NCI-H1048 (cell line): ENCODE results near the gene RAB13.

Source experiments
- DNase-seq: peaks from one replicate; lab custom pipeline; 2025; lab: John Stamatoyannopoulos, UW

RAB13 gene

DNA sequence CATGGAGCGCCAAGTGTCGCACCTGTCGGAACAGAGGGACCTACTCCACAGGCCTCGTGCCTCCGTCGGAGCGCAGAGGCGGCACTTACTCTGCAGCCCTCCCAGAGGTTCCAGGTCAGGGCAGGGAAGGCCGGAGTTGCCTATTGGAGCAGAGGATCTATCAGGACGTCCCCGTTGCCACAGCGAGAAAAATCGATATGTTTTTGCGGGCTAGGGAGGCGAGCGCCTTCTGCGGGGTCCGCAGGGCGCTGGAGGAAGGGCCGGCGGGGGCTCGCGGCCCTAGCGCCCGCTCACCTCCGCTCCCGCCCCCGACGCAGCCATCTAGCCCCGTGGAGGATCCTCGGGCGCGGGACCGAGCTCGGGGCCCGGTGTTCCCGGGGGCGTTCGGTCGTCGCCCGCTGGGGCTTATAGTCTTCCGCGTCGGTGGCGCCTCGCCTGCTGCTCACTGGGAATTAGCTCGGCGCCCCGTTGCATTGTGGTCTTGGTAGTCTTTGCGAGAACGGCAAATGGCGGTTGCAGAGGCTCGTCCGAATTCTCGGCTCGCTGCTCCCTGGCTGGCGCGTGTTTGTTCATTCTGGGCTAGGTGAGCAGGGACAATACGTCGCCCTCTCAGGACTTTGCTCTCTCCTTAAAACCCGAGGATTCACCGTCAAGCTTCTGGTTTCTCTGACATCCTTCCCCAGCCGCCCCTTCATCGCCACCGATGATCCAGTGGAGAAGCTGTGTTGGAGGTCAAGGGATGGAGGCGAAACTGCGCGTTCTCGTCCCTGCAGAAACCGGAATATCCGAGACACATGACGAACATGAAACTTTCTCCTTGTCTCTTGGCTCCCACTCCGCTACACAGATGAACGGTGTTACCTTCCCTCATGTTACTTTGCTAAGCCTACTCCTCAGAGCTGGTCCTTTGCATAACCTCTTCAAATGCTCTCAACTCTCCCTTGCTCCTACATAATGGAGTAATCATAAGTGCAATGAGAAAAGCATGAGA is 8.6 kb downstream of the RAB13 start, which contains the start of gene JTB:
TSS of gene JTB (minus strand) at position 425 of the 991 bp plus-strand sequence. CDS start at position 3, 422 bp downstream.
- peak; percentile 26 for DNase-seq

DNA sequence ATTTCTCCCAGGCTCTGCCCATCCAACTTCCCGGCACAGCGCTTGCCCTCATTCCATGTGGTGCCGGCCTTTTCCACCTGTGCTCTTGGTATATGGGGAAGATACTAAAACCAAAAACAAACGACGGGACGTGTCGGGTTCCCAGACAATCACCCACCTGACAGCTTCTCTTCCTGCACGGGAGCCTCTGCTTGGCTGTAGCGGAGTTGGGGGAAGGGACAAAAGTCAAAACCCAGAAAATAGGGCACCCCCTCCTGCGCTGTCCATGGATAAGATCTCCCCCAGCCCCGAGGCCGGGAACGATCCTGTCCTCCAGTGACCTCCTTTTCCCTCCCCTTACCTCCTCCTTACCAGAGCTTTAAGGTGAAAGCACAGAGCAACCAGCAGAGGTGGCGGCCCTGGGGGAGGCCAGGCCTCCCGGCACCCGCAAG is 9.3 kb downstream of the RAB13 start:
- DNase-seq = no peak

DNA sequence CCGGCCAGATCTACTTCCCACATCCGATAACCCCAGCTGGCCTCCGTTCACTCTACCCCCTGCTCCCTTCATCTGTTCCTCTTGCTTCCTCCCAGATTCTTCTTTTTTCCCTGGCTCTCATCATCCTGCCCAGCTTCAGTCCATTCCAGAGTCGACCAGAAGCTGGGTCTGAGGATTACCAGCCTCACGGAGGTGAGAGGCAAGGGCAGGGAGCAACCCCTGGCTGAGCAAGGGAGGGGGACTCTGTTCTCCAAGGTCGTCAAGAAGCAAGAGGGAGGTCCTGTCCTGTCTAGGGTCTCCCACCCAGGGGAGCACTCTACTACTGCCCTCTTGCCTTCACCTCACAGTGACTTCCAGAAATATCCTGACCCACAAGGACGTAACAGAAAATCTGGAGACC is 12.6 kb downstream of the RAB13 start:
- DNase-seq = no peak

DNA sequence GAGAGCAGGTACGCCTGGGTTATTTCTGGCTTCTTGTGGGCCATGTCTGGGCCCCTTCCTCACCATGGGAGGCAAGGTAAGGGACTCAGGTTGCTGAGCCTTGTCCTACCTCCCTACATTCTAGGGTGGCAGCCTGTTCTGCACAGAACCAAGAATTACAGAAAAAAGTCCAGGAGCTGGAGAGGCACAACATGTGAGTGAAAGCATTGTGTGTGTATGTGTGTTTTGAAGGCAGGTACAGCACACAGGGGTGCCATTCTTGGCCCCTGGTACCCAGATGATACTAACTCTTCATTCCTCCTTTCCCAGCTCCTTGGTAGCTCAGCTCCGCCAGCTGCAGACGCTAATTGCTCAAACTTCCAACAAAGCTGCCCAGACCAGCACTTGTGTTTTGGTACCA is 13.1 kb downstream of the RAB13 start:
- no peak for DNase-seq

DNA sequence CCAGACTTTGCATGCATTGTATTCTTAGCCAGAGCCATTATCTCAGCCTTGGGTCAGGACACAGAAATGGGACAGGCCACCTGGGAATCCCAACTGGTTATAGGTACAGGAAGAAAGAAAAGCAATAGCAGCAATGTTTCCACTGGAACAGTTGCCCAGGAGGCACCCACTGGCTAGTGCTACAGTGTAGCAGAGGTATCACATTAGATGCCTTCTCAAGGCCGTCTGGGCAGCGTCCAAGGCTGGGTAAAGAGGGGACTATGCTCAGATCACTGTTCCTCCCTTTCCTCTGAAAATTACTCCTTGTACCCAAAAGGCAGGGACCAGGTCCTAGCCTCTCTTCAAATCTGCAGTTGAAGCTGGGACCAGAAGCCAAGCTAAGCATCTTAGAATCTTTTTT is 15.8 kb downstream of the RAB13 start:
- no peak for DNase-seq

DNA sequence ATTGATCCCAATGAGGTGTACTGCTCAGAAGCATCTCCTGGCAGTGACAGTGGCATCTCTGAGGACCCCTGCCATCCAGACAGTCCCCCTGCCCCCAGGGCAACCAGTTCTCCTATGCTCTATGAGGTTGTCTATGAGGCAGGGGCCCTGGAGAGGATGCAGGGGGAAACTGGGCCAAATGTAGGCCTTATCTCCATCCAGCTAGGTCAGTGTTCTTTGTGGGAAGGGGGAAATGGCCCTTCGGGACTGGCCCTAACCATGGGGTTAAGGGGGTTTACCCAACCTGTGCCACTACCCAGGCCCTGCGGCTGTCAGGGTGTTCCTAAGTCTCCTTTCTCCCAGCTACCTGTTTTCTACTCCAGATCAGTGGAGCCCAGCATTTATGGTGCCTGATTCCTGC is 17.2 kb downstream of the RAB13 start:
- no peak for DNase-seq

DNA sequence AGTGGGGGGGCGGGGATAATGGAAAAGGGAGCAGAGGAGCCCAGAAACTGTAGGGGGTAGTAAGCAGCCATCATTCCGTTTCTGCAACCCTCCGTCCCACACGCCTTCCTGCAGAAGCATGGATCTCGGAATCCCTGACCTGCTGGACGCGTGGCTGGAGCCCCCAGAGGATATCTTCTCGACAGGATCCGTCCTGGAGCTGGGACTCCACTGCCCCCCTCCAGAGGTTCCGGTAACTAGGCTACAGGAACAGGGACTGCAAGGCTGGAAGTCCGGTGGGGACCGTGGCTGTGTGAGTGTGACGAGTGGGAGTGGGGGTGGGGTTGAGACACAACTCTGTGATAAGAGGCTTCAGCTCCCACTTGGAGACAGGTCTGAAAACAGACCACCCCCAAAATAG is 17.7 kb downstream of the RAB13 start:
- no peak for DNase-seq

DNA sequence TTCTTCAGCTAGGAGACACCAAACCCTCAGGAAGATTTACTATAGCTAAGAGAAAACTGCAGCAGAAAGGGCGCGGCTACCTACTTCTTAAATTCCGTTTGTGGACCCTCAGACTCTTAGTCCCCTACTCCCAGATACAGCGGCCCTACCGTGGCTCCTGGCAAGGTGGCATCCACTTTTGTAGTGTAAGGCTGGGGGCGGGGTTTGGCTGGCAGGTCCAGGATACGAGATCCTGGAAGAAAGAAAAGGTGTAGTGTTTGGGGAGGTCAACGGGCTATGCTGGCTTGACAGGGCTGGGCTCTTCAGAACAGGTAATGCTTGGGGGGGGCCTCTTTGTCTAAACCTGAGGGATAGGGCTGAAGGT is 18.2 kb downstream of the RAB13 start:
- no peak for DNase-seq

DNA sequence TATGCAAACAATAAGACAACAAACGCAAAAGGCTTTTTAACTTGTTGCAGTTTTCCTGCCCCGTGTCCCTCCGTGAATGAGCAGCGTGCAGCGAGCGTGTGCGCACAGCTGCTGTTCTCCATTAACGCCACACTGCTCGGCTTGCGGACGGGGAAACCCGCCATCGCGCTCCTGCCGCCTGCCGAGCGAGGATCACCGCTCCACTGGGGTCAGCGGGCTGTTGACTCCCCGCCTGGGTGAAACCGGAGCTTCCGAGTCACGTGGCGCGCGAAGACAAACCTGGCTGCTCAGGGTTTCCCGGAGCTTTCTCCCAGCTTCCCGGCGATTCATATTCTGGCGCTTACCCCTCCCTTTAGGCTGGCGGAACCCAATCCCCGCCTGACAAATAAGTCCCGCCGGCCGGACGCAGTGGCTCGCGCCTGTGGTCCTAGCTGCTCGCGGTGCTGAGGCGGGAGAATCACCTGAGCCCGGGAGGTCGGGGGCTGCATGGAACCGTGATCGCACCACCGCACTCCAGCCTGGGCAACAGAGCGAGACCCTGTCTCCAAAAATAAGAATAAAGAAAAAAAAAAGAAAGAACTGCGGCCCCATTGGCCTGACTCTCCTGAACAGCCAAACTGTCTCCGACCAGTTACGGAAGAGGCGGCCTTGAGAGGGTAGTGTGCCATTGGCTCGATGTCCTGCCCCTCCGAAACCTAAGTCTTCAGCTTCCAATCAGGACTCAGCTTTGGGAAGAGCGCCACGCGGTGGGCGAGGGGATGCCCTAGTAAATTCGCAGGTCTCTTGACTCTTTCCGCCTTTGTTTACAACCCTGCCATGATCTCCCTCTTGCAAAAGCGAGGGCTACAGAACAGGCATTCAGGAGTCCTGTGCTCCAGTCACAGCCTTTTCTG is 18.8 kb downstream of the RAB13 start, which contains the start of gene CREB3L4:
TSS of gene CREB3L4 (plus strand) at position 796 of the 893 bp plus-strand sequence. CDS start 624 bp downstream, outside the sequence.
- DNase-seq = peak; percentile 97

DNA sequence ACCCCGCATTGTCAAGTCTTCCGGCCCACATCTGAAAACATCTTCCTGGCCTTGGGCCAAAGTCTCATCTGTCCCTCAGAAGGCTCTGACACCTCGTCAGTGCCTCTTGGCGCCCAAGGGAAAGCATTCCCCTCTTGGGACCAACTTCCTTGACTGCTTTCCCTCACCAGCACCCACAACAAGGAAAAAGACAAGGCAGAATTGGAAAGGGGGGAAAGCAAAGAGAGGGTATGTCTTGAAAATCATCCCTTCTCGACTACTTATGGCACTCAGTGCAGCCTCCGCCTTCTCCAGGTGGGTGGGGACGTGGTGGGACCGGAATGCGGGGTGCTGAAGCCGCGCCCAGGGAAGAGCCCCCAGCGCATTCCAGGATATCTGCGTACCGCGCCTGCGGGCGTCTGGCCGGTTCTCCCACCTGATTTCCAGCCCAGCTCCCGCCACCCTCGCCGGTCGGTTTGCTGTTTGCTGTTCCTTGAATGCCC is 22.2 kb downstream of the RAB13 start:
- peak; percentile 42 for DNase-seq

DNA sequence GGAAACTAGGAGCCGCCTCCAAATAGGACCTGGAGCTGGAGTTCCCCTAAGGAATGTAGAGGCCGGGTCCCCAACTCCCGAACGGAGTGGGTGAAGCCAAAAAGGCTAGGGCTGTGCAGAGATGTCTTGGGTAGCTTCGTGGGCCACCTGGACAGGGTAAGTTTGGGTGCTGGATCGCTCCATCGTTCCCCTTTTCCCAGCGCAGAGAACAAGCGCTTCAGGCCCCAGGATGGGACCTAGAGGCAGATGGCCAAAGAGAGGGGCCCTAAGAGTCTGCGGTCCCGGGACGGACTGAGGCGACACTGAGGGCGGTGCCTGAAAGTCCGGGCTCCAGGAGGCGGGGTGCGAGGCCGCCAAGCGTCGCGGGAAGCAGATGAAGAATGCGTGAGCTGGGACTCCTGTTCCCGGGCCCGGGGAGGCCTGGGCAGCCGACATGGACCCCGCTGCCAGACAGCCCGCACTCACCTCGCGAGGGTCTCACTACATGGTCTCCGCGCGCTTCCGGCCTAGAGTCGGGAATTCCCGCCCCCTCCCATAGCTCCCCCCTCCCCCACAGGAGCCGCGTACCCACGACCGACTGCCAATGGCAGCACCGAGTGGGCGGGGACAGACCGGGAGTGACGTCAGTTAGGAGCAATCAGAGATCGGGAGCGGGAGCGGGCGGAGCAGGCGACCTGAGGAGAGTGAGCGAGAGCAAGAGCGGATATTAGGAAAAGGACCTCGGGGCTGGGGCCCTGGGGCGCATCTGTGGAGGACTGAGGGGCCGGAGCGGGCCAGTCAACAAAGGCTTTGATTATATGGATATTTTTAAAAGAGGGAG is 22.9 kb downstream of the RAB13 start, which contains the start of gene SLC39A1:
TSS of gene SLC39A1 (minus strand) at position 508 of the 820 bp plus-strand sequence. CDS start 822 bp downstream, outside the sequence.
- peak; percentile 99 for DNase-seq

DNA sequence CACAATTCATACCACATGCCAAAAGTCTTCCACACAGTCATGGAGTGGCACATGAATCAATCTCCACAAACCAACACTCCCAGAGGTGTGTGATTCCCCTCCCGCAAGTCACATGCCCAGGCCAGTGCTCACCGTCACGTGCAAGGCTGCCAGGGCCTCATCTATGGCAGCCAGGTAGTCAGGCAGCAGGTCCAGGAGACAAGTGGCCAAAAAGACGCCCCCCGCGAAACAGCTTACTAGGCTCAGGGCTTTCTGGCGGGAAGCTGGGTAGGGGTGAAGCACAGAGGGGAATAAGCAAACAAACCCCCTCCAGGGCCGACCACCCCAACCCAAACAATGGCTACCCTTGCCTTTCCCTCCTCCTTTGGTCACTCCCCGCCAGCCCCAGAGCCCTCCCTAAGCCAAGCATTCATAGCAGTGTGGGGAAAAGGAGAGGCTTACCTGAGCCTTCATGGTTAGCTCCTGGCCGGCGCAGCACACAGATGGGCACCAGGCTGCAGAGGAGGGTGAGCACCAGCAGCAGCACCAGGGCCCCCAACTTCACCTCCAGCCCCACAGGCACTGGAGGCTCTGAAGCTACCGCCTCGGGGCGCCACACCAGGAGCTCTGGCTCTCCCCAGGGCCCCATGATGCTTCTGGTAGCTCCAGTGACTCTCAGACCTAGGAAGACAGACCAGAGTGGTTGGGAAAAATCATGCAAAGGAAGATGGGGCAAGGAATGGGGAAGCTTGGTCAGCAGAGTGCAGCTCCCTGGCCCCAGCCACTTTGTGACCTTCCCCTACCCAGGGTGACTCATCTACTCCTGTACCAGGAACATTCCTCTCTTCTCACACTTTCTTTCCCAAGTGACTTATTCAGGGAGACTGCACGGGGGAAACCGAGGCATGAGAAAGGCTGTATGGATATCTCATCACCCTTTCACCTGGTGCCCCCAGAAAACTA is 23.8 kb downstream of the RAB13 start:
- no peak for DNase-seq

DNA sequence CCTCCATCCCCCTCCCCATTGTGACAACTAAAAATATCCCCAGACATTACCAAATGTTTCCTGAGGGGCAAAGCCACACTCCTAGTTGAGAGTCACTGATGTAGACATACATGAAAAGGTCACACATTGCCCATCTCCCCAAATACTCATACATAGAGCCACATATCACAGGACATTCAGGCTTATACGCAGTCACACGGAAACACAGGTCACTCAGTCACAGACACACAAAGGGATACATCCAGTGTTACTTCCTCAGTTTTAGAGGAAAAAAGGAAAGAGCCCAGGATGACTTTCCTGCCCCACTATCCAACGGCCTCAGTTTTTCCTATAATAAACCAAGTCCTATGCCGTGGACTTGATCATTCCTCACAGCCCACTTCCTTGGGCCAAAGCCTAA is 24.7 kb downstream of the RAB13 start:
- no peak for DNase-seq

DNA sequence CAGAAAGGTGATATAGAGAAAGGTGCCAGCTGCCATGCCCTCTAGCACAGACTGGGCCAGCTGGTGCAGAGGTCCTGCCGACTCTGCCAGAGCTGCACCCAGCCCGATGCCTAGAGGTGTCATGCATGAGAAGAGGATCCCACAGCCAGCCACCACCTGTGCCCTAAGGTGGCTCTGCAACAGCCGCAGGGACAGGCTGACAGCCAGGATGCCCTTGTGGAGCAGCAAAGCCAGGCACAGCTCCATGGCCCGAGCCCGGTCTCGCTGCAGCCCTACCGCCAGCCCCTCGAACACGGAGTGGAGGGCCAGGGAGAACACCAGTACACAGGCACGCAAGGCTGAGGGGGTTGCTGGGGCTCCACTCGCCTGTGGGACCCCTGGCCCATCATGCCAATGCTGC is 25.9 kb downstream of the RAB13 start:
- no peak for DNase-seq

DNA sequence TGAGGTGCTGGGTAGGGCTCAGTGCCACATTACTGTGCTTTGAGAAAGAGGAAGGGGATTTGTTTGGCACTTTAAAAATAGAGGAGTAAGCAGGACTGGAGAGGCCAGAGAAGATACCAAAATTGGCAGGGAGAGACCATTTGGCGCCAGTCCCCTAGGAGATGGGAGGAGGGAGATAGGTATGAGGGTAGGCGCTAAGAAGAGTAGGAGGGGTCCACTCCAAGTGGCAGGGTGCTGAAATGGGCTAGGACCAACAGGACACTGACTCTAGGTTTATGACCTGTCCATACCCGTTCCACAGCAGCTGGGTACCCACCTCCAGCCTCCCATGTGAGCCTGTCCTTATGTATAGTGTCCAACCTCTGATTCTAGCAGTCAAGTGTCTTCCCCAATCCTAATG is 26.7 kb downstream of the RAB13 start:
- DNase-seq = no peak

DNA sequence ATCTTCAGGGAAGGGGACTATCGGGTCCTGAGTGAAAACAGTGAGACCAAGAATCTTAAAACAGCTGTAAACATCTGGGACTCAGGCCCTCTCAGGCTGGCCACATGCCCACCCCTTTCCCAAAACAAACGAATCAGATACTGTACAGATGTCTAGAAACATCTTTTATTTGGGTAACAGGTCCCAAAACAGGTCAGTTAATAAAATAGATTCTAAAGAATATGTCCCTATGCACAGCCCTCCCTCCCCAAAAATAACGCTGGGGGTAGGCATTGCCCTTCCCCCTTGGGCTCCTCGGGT is 27.2 kb downstream of the RAB13 start:
- no peak for DNase-seq

DNA sequence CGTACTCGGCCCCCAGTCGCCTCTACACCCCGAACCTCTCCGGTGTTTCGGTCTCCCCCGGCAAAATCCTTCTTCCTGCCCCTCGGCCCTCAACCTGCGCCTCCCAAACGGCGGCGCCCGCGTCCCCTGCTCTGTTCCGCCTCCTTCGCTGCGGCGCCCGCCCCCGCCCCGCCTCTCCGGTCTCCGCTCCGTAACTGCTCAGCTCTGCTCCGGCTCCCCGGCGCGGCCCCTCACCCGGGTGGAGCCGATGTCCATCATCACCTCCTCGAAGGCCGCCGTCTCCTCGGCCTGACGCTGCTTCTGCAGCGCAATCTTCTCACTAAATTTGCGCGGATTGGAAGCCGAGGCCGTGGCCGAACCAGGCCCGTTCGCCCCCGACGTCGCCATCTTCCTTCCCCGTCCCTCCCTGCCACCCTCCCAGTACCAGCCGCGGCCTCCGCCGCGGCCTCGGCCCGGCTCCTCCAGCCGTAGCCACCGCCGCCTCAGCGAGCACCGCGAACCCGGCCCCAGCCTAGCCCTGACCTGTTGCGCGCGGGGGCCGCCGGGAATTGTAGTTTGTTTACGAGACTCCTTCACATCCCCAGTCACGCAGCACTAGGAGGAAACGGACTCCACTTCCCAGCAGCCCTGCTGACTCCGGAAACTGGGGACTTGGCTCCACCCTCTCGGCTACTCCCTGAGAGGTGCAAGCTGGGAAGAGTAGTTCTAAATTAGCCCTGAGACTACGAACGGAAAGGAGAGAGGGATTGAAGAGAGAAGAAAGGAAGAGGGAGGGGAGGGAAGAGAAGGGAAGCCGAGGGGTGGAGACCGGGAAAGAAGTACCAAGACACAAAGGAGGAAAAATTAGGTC is 27.8 kb downstream of the RAB13 start, which contains the start of gene CRTC2:
TSS of gene CRTC2 (minus strand) at position 502 of the 850 bp plus-strand sequence. CDS start at position 387, 115 bp downstream.
- DNase-seq = peak; percentile 99

DNA sequence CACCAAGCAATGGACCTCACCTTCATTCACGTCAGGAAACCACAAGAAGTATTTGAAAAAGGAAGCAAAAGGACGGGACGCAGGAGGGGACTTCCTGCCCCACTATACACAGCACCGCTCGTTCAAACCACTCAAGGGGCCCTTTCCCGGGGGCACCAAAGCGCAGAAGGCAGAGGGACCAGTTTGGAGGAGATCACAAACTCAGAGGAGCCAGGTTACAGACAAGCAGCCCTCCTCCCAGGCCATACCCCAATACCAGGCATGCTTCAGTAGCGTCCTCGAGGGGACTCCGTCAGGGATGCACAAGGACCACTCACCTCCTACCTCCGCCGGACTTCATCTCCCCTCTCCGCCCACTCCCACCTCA is 28.4 kb downstream of the RAB13 start:
- no peak for DNase-seq

DNA sequence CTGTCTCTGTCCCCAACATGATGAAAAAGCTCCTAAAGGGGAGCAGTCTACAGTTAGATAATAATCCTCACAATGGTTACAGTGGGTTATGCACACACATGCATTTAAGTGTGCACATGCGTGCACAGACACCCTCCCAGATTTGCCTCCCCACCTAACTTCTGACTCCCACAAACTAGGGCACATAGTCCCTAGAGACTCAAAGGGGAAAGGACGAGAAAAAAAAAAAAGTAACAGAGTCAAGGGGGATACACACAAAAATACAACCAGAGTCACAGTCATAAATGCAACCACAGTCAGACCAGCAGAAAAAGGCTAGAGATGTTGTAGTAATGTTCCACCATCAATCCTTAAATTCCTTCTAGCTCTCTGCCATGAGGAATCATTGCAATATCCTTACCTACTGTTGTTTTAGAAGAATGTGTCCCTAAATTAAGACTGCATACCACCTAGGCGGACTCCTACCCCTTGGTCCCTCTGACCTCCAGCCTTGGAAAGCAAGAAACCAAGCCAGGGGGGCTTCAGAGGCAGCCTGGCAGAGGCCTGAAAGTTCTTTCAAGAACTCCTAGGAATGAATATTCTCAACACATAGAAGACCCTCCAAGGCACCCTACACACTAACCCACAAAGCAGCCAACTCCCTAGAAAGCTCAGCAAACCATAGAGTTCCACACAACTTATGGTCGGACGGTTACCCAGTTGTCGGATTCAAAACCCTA is 29.0 kb downstream of the RAB13 start:
- no peak for DNase-seq
